Activated naive CD8-positive, alpha-beta T cell treated with anti-CD3 and anti-CD28 coated beads, Interleukin-2, amount 10 ng/mL, durations not matched to agents 7 days and 5 days (primary cell): Measurements from ENCODE around the gene DIO1. TPM values are rescaled to one million over a fixed set of nuclear protein-coding genes. Genes with fewer than 3 reads are reported as not detected.
A peak's percentile ranks its signal among the peaks of the same experiment; 100 is the strongest.

Experiments
- ATAC-seq: fragments of 150-1000 bp; cut with Tn5 transposase; one replicate; pipeline ENCODE4 v1.10.0; 2021; ENCODE audit warnings: low read depth, moderate library complexity
- POLR2A ChIA-PET: fragments of 350-600 bp; sonication (Branson Sonifier 250); formaldehyde crosslinking; loops from one replicate; lab custom pipeline; 2021; ENCODE audit warnings: antibody characterized with exemption; lab: Charles Lee
- DNase-seq: peaks from one replicate; pipeline ENCODE4 v3.0.0; 2021
- H3K27ac Mint-ChIP-seq: one replicate; pipeline ENCODE4 v1.8.0; 2022; ENCODE audit warnings: mild to moderate bottlenecking, mixed read lengths
- H3K27me3 Mint-ChIP-seq: one replicate; pipeline ENCODE4 v1.8.0; 2022; ENCODE audit warnings: mild to moderate bottlenecking, moderate library complexity, mixed read lengths
- H3K36me3 Mint-ChIP-seq: one replicate; pipeline ENCODE4 v1.8.0; 2021; ENCODE audit warnings: mild to moderate bottlenecking, mixed read lengths
- H3K4me1 Mint-ChIP-seq: one replicate; pipeline ENCODE4 v1.8.0; 2021; ENCODE audit warnings: mixed read lengths
- H3K4me3 Mint-ChIP-seq: one replicate; pipeline ENCODE4 v1.8.0; 2022; ENCODE audit warnings: mild to moderate bottlenecking, moderate library complexity, mixed read lengths
- H3K9me3 Mint-ChIP-seq: one replicate; pipeline ENCODE4 v1.8.0; 2021; ENCODE audit warnings: mixed read lengths
- total RNA-seq, 2 experiments: library from RNA; stranded (reverse); gene quantifications; one replicate each; pipeline ENCODE4 v1.2.3, GENCODE V29; 2021

Gene DIO1
- total RNA-seq, 2 experiments from 2014 or later = not detected

- Mint-ChIP-seq H3K4me1 (peaks cover 8% of the 10 kb centered on the region), H3K4me3 (no peak overlapping the region), H3K27ac (no peak overlapping the region), H3K27me3 (no peaks in the 10 kb centered on the region), H3K9me3 (peaks cover 4% of the 10 kb centered on the region), H3K36me3 (peaks cover 78% of the 10 kb centered on the region)
- no peak for ATAC-seq
- POLR2A ChIA-PET = interaction anchor here (0.5 to 0.8 kb wide), 2 partner anchors 10 to 73 kb away, joined by 3 to 4 read pairs; partner anchors contain the start of gene IFT25
- DNase-seq = no peak
Measured at GRCh38 chr1:53934170-53934765, 40.3 kb downstream of the DIO1 start.

- DNase-seq = no peak
- peaks cover 8% of the 10 kb centered on the region for H3K4me1 Mint-ChIP-seq
- H3K9me3 Mint-ChIP-seq = peaks cover 6% of the 10 kb centered on the region
- no peak overlapping the region for H3K4me3 Mint-ChIP-seq
- H3K27me3 Mint-ChIP-seq = no peaks in the 10 kb centered on the region
- peaks cover 73% of the 10 kb centered on the region for H3K36me3 Mint-ChIP-seq
- ATAC-seq = no peak
- H3K27ac Mint-ChIP-seq = no peak overlapping the region
- POLR2A ChIA-PET = interaction anchor here (1.0 kb wide), 1 partner anchor 9 kb away, joined by 6 read pairs; the partner anchor contains the start of gene IFT25
Measured at GRCh38 chr1:53936430-53936829, 42.4 kb downstream of the DIO1 start.

- H3K9me3 Mint-ChIP-seq = peaks cover 6% of the 10 kb centered on the region
- DNase-seq = no peak
- no peak for ATAC-seq
- POLR2A ChIA-PET = no interaction called here
- H3K4me1 Mint-ChIP-seq = peaks cover 15% of the 10 kb centered on the region
- H3K4me3 Mint-ChIP-seq = no peak overlapping the region
- H3K27ac Mint-ChIP-seq = no peak overlapping the region
- no peaks in the 10 kb centered on the region for H3K27me3 Mint-ChIP-seq
- H3K36me3 Mint-ChIP-seq = peaks cover 65% of the 10 kb centered on the region
Measured at GRCh38 chr1:53938136-53938830, 44.3 kb downstream of the DIO1 start.

- Mint-ChIP-seq H3K27me3 (no peaks in the 10 kb centered on the region), H3K36me3 (peaks cover 42% of the 10 kb centered on the region), H3K4me3 (peak overlapping the region; percentile 37), H3K9me3 (peaks cover 1% of the 10 kb centered on the region), H3K27ac (no peak overlapping the region), H3K4me1 (peaks cover 37% of the 10 kb centered on the region)
- ATAC-seq (no peak), DNase-seq (no peak)
- POLR2A ChIA-PET = interaction anchor here (0.7 kb wide), 1 partner anchor 21 kb away, joined by 3 read pairs; no protein-coding TSS in a partner anchor
Measured at GRCh38 chr1:53942127-53942957, 48.4 kb downstream of the DIO1 start.

- ATAC-seq (no peak), DNase-seq (no peak)
- Mint-ChIP-seq H3K27ac (no peak overlapping the region), H3K4me1 (peaks cover 39% of the 10 kb centered on the region), H3K36me3 (peaks cover 35% of the 10 kb centered on the region), H3K4me3 (peak overlapping the region; percentile 97), H3K27me3 (no peaks in the 10 kb centered on the region), H3K9me3 (peaks cover 1% of the 10 kb centered on the region)
- POLR2A ChIA-PET = no interaction called here
Measured at GRCh38 chr1:53943090-53943489, 49.1 kb downstream of the DIO1 start.

- POLR2A ChIA-PET = interaction anchor here (1.9 to 3.2 kb wide), 2 partner anchors 10 to 106 kb away, joined by 4 to 23 read pairs; partner anchors contain the start of gene NDC1
- Mint-ChIP-seq H3K4me3 (peak overlapping the region; percentile 97), H3K4me1 (peaks cover 42% of the 10 kb centered on the region), H3K27ac (peak overlapping the region; percentile 70), H3K36me3 (peaks cover 30% of the 10 kb centered on the region), H3K9me3 (peaks cover 1% of the 10 kb centered on the region), H3K27me3 (no peaks in the 10 kb centered on the region)
- DNase-seq = no peak
- no peak for ATAC-seq
Measured at GRCh38 chr1:53943490-53944043, 49.6 kb downstream of the DIO1 start.

- POLR2A ChIA-PET = interaction anchor here (0.6 to 3.2 kb wide), 15 partner anchors 8 to 857 kb away, joined by 3 to 28 read pairs (median 6); partner anchors contain the start of genes NDC1, TCEANC2, TMEM59 and TTC22
- no peaks in the 10 kb centered on the region for H3K27me3 Mint-ChIP-seq
- DNase-seq = peak; percentile 35
Measured at GRCh38 chr1:53944469-53945182, 50.6 kb downstream of the DIO1 start.

GRCh38 chr1:53945183-53945432 lies 51.1 kb downstream of the DIO1 start:
- ATAC-seq (no peak), DNase-seq (no peak)
- Mint-ChIP-seq H3K27ac (peak overlapping the region; percentile 92), H3K9me3 (peaks cover 1% of the 10 kb centered on the region), H3K4me3 (peak overlapping the region; percentile 97), H3K27me3 (no peaks in the 10 kb centered on the region), H3K36me3 (peaks cover 24% of the 10 kb centered on the region), H3K4me1 (peaks cover 47% of the 10 kb centered on the region)
- POLR2A ChIA-PET = interaction anchor here (0.6 to 3.2 kb wide), 16 partner anchors 8 to 856 kb away, joined by 3 to 28 read pairs (median 6); partner anchors contain the start of genes NDC1, TCEANC2, TMEM59 and TTC22

More at GRCh38 chr1:53944469-53945182, 50.6 kb downstream of the DIO1 start:
- no peak for ATAC-seq
- H3K36me3 Mint-ChIP-seq = peaks cover 25% of the 10 kb centered on the region
- peak overlapping the region; percentile 92 for H3K27ac Mint-ChIP-seq
- peak overlapping the region; percentile 97 for H3K4me3 Mint-ChIP-seq
- peaks cover 1% of the 10 kb centered on the region for H3K9me3 Mint-ChIP-seq
- H3K4me1 Mint-ChIP-seq = peaks cover 44% of the 10 kb centered on the region

GRCh38 chr1:53945433-53946251 lies 51.7 kb downstream of the DIO1 start, which contains the start of gene IFT25:
IFT25 (minus strand) TSS chr1:53945699; CDS start chr1:53940082, 5,617 bp downstream.
- peaks cover 22% of the 10 kb centered on the region for H3K36me3 Mint-ChIP-seq
- H3K4me1 Mint-ChIP-seq = peaks cover 45% of the 10 kb centered on the region
- no peaks in the 10 kb centered on the region for H3K27me3 Mint-ChIP-seq
- H3K9me3 Mint-ChIP-seq = no peaks in the 10 kb centered on the region
- POLR2A ChIA-PET = interaction anchor here (0.6 to 3.2 kb wide), 18 partner anchors 9 to 856 kb away, joined by 3 to 28 read pairs (median 5); partner anchors contain the start of genes NDC1, TCEANC2, TMEM59 and TTC22
- DNase-seq (peak; percentile 100), ATAC-seq (peak; percentile 82)
- H3K4me3 Mint-ChIP-seq = peak within 1 kb of the TSS; percentile 97
- peak within 1 kb of the TSS; percentile 92 for H3K27ac Mint-ChIP-seq

- H3K27me3 Mint-ChIP-seq = no peaks in the 10 kb centered on the region
- no peaks in the 10 kb centered on the region for H3K9me3 Mint-ChIP-seq
- ATAC-seq (peak; percentile 69), DNase-seq (no peak)
- H3K27ac Mint-ChIP-seq = peak within 1 kb of the TSS; percentile 92
- peak within 1 kb of the TSS; percentile 97 for H3K4me3 Mint-ChIP-seq
- peaks cover 22% of the 10 kb centered on the region for H3K36me3 Mint-ChIP-seq
- POLR2A ChIA-PET = interaction anchor here (0.6 to 3.2 kb wide), 14 partner anchors 10 to 855 kb away, joined by 3 to 28 read pairs (median 6); partner anchors contain the start of genes NDC1, TCEANC2, TMEM59 and TTC22
- peaks cover 45% of the 10 kb centered on the region for H3K4me1 Mint-ChIP-seq
Measured at GRCh38 chr1:53946252-53947171, 52.5 kb downstream of the DIO1 start, which contains the start of gene LRRC42. LRRC42 (plus strand) TSS chr1:53946350; CDS start chr1:53952000, 5,650 bp downstream.
